ENCODE measurements around the gene TNPO2.

GRCh38 chr19:12685831-12686230 is 37.9 kb downstream of the TNPO2 start:
- no peak for TF ChIP-seq POLR2AphosphoS5 (IDR thresholded peaks at IDR 0.05; ENCODE audit: low read depth, low read length)
- no peak for TF ChIP-seq TAF1 (IDR thresholded peaks at IDR 0.05; ENCODE audit: borderline replicate concordance, low read depth, low read length)

Data from GM12892 (cell line).